ENCODE measurements around the gene ME1. TPM values are rescaled to one million over a fixed set of nuclear protein-coding genes. Genes with fewer than 3 reads are reported as not detected.

The ME1 gene
- polyA plus RNA-seq (2013, experiment 1 of 2): 9.3 TPM
- polyA plus RNA-seq (2013, experiment 2 of 2): 9.9 TPM

GRCh38 chr6:83430611-83431544 is at the start of gene ME1:
TSS of gene ME1 (minus strand) at chr6:83431051. CDS start at chr6:83430954, 97 bp downstream.
- Histone ChIP-seq H3K18ac (ENCODE audit: low read length) (peak within 1 kb of the TSS; percentile 94), H3K4ac (ENCODE audit: low read depth, low read length) (peak within 1 kb of the TSS; percentile 26), H3K9ac (ENCODE audit: low read length) (peak within 1 kb of the TSS; percentile 83), H4K8ac (ENCODE audit: low read depth, low read length) (peak within 1 kb of the TSS; percentile 1), H3K79me1 (ENCODE audit: low read length) (peaks cover 5% of the 10 kb centered on the region), H3K79me2 (ENCODE audit: control insufficient read depth, insufficient read depth, low read length) (peaks cover 6% of the 10 kb centered on the region), H3K36me3 (ENCODE audit: control insufficient read depth, insufficient read depth, low read length) (no peaks in the 10 kb centered on the region), H3K27ac (ENCODE audit: low read depth, low read length) (peak within 1 kb of the TSS; percentile 57), H2BK5ac (ENCODE audit: low read length) (peak within 1 kb of the TSS; percentile 78), H3K23ac (ENCODE audit: low read length) (peak within 1 kb of the TSS; percentile 67), H3K4me2 (ENCODE audit: low read length) (peak within 1 kb of the TSS; percentile 93), H4K5ac (ENCODE audit: low read length) (no peak within 1 kb of the TSS), H2BK120ac (ENCODE audit: low read depth, low read length) (peak within 1 kb of the TSS; percentile 30), H3K56ac (ENCODE audit: low read length) (peak within 1 kb of the TSS; percentile 90), H3K4me3 (ENCODE audit: low read length) (peak within 1 kb of the TSS; percentile 72), H3K27me3 (ENCODE audit: insufficient read depth, low read length, poor library complexity) (no peaks in the 10 kb centered on the region), H2BK15ac (replicated peaks; ENCODE audit: low read depth) (peak within 1 kb of the TSS; percentile 9), H3K4me1 (ENCODE audit: control insufficient read depth, low read depth, low read length) (peaks cover 3% of the 10 kb centered on the region), H2AK5ac (ENCODE audit: low read length) (peak within 1 kb of the TSS; percentile 84)
- no CpG with 5 or more reads among the region's 74 CpGs for WGBS (ENCODE audit: extremely low coverage, insufficient coverage, low lambda C conversion rate)
- peak; percentile 90 for DNase-seq

DNA sequence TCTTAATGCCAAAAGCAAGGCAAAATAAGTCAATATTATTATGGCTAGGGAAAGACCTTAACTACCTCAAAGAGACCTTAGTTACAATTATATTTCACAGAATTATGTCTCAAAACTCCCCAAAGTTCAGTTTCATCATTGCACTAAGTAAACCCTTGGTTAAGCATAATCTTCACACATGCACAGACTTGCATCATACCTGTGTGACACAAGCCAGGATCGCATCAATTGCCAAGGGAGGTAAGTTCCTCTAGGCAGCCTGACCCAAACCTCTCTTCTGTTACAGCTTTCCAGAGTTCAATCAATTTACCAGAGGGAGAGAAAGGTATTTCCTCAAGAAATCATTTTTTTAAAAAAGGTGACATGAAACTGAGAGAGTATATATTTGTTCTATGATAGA is 49.6 kb upstream of the ME1 start:
- H3K9ac ChIP-seq (ENCODE audit: low read length): no peak overlapping the region

DNA sequence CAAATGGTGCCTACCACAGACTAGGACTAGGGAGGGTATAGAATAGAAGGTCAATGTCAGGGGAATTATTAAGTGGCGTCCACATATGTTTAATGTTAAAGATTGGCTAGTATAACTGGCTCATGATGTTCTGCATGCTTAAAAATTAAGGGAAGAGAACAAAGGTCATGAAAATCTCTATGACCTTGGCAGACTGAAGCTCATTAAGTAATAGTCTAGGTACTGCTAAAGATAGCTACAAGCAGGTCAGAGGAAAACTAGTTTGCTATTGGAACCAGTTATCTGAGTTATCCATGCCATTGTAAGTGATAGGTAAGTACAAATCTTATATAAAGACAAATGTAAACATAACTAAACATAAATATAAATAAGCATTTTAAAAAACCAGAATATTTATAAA is 48.5 kb upstream of the ME1 start:
- no peak overlapping the region for H2BK15ac ChIP-seq (replicated peaks; ENCODE audit: low read depth)
- H3K18ac ChIP-seq (ENCODE audit: low read length): no peak overlapping the region
- H3K4me3 ChIP-seq (ENCODE audit: low read length): no peak overlapping the region
- no peak overlapping the region for H4K8ac ChIP-seq (ENCODE audit: low read depth, low read length)
- no peaks in the 10 kb centered on the region for H3K79me1 ChIP-seq (ENCODE audit: low read length)
- no peak overlapping the region for H2AK5ac ChIP-seq (ENCODE audit: low read length)
- no peak overlapping the region for H2BK120ac ChIP-seq (ENCODE audit: low read depth, low read length)
- no peak overlapping the region for H2BK5ac ChIP-seq (ENCODE audit: low read length)
- no peak overlapping the region for H4K5ac ChIP-seq (ENCODE audit: low read length)
- DNase-seq: no peak
- H3K4me2 ChIP-seq (ENCODE audit: low read length): no peak overlapping the region
- no peaks in the 10 kb centered on the region for H3K4me1 ChIP-seq (ENCODE audit: control insufficient read depth, low read depth, low read length)
- no peak overlapping the region for H3K23ac ChIP-seq (ENCODE audit: low read length)
- no CpG with 5 or more reads among the region's 1 CpG for WGBS (ENCODE audit: extremely low coverage, insufficient coverage, low lambda C conversion rate)
- H3K27ac ChIP-seq (ENCODE audit: low read depth, low read length): no peak overlapping the region
- H3K56ac ChIP-seq (ENCODE audit: low read length): no peak overlapping the region
- no peaks in the 10 kb centered on the region for H3K27me3 ChIP-seq (ENCODE audit: insufficient read depth, low read length, poor library complexity)
- H3K79me2 ChIP-seq (ENCODE audit: control insufficient read depth, insufficient read depth, low read length): no peaks in the 10 kb centered on the region
- no peaks in the 10 kb centered on the region for H3K36me3 ChIP-seq (ENCODE audit: control insufficient read depth, insufficient read depth, low read length)
- no peak overlapping the region for H3K9ac ChIP-seq (ENCODE audit: low read length)
- H3K4ac ChIP-seq (ENCODE audit: low read depth, low read length): no peak overlapping the region

More for the DNA sequence above, 49.6 kb upstream of the ME1 start:
- Histone ChIP-seq H4K5ac (ENCODE audit: low read length) (no peak overlapping the region), H2BK15ac (replicated peaks; ENCODE audit: low read depth) (no peak overlapping the region), H3K27me3 (ENCODE audit: insufficient read depth, low read length, poor library complexity) (no peaks in the 10 kb centered on the region), H2AK5ac (ENCODE audit: low read length) (no peak overlapping the region), H2BK5ac (ENCODE audit: low read length) (no peak overlapping the region), H3K79me1 (ENCODE audit: low read length) (no peaks in the 10 kb centered on the region), H3K56ac (ENCODE audit: low read length) (no peak overlapping the region), H3K4me1 (ENCODE audit: control insufficient read depth, low read depth, low read length) (no peaks in the 10 kb centered on the region), H4K8ac (ENCODE audit: low read depth, low read length) (no peak overlapping the region), H3K23ac (ENCODE audit: low read length) (no peak overlapping the region), H3K79me2 (ENCODE audit: control insufficient read depth, insufficient read depth, low read length) (no peaks in the 10 kb centered on the region), H3K4ac (ENCODE audit: low read depth, low read length) (no peak overlapping the region), H3K18ac (ENCODE audit: low read length) (no peak overlapping the region), H3K4me3 (ENCODE audit: low read length) (no peak overlapping the region), H3K36me3 (ENCODE audit: control insufficient read depth, insufficient read depth, low read length) (no peaks in the 10 kb centered on the region), H3K4me2 (ENCODE audit: low read length) (no peak overlapping the region), H3K27ac (ENCODE audit: low read depth, low read length) (no peak overlapping the region), H2BK120ac (ENCODE audit: low read depth, low read length) (no peak overlapping the region)
- WGBS (ENCODE audit: extremely low coverage, insufficient coverage, low lambda C conversion rate): no CpG with 5 or more reads among the region's 1 CpG
- DNase-seq: no peak

DNA sequence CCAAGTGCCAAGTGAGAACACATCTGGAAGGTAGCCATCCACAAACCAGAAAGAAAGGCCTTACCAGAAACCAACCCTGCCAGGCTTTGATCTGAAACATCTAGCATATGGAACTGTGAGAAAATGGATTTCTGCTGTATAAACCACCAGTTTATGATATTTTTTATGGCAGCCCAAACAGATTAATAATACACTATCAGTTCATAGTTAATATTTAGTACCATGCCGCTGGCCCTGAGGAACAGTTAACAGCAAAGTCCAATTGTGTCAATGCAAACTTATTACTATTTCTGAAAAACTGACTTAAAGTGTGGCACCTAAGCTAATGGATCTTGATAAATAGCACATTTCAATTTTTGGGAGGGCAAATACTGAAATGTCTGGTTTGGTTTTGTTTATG is 46.1 kb upstream of the ME1 start:
- H3K4me3 ChIP-seq (ENCODE audit: low read length): no peak overlapping the region
- no peak overlapping the region for H3K4me2 ChIP-seq (ENCODE audit: low read length)
- no peaks in the 10 kb centered on the region for H3K36me3 ChIP-seq (ENCODE audit: control insufficient read depth, insufficient read depth, low read length)
- no peak overlapping the region for H2AK5ac ChIP-seq (ENCODE audit: low read length)
- no peak overlapping the region for H3K23ac ChIP-seq (ENCODE audit: low read length)
- no peak overlapping the region for H3K18ac ChIP-seq (ENCODE audit: low read length)
- no peak for DNase-seq
- no peak overlapping the region for H4K5ac ChIP-seq (ENCODE audit: low read length)
- H3K27me3 ChIP-seq (ENCODE audit: insufficient read depth, low read length, poor library complexity): no peaks in the 10 kb centered on the region
- H3K9ac ChIP-seq (ENCODE audit: low read length): no peak overlapping the region
- H2BK120ac ChIP-seq (ENCODE audit: low read depth, low read length): no peak overlapping the region
- no peak overlapping the region for H3K4ac ChIP-seq (ENCODE audit: low read depth, low read length)
- no CpG with 5 or more reads among the region's 1 CpG for WGBS (ENCODE audit: extremely low coverage, insufficient coverage, low lambda C conversion rate)
- no peaks in the 10 kb centered on the region for H3K79me1 ChIP-seq (ENCODE audit: low read length)
- H2BK15ac ChIP-seq (replicated peaks; ENCODE audit: low read depth): no peak overlapping the region
- H4K8ac ChIP-seq (ENCODE audit: low read depth, low read length): no peak overlapping the region
- no peaks in the 10 kb centered on the region for H3K4me1 ChIP-seq (ENCODE audit: control insufficient read depth, low read depth, low read length)
- no peak overlapping the region for H3K56ac ChIP-seq (ENCODE audit: low read length)
- H2BK5ac ChIP-seq (ENCODE audit: low read length): no peak overlapping the region
- H3K27ac ChIP-seq (ENCODE audit: low read depth, low read length): no peak overlapping the region
- H3K79me2 ChIP-seq (ENCODE audit: control insufficient read depth, insufficient read depth, low read length): no peaks in the 10 kb centered on the region

GRCh38 chr6:83474309-83474708 is 43.5 kb upstream of the ME1 start:
- Histone ChIP-seq H2AK5ac (ENCODE audit: low read length) (no peak overlapping the region), H4K8ac (ENCODE audit: low read depth, low read length) (no peak overlapping the region), H2BK120ac (ENCODE audit: low read depth, low read length) (no peak overlapping the region), H3K36me3 (ENCODE audit: control insufficient read depth, insufficient read depth, low read length) (no peaks in the 10 kb centered on the region), H2BK5ac (ENCODE audit: low read length) (no peak overlapping the region), H3K79me2 (ENCODE audit: control insufficient read depth, insufficient read depth, low read length) (no peaks in the 10 kb centered on the region), H3K27me3 (ENCODE audit: insufficient read depth, low read length, poor library complexity) (no peaks in the 10 kb centered on the region), H2BK15ac (replicated peaks; ENCODE audit: low read depth) (no peak overlapping the region), H3K4me3 (ENCODE audit: low read length) (no peak overlapping the region), H4K5ac (ENCODE audit: low read length) (no peak overlapping the region), H3K27ac (ENCODE audit: low read depth, low read length) (no peak overlapping the region), H3K4ac (ENCODE audit: low read depth, low read length) (no peak overlapping the region), H3K18ac (ENCODE audit: low read length) (no peak overlapping the region), H3K79me1 (ENCODE audit: low read length) (no peaks in the 10 kb centered on the region), H3K56ac (ENCODE audit: low read length) (no peak overlapping the region), H3K9ac (ENCODE audit: low read length) (no peak overlapping the region), H3K4me2 (ENCODE audit: low read length) (no peak overlapping the region), H3K23ac (ENCODE audit: low read length) (no peak overlapping the region), H3K4me1 (ENCODE audit: control insufficient read depth, low read depth, low read length) (no peaks in the 10 kb centered on the region)
- no CpG with 5 or more reads among the region's 4 CpGs for WGBS (ENCODE audit: extremely low coverage, insufficient coverage, low lambda C conversion rate)
- no peak for DNase-seq

All from mesendoderm (in vitro differentiated cells).